Measurements from ENCODE around the gene ISCA2.
A peak's percentile ranks its signal among the peaks of the same experiment; 100 is the strongest.

Gene ISCA2

DNA sequence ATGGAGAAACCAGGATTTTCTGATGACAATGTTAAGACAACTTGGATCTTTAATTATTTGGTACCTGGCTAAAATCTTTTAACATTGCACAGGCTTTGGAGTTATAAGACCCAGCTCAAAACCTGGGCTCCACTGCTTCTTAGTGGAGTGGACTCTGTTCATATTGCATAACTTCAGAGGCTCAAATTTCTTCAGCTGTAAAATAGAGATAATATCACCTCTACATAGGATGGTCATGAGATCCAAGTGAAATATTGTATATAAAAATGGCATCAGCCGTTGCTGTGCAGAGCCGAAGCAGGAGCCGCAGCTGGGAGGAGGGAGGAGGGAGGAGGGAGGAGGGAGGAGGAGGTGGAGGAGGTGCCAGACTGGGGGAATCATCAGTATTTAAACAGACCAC is 11.0 kb upstream of the ISCA2 start:
- Histone ChIP-seq H3K36me3 (ENCODE audit: insufficient read depth, insufficient read length, low read length) (peaks cover 42% of the 10 kb centered on the region), H3K9me3 (ENCODE audit: insufficient read depth, low read length) (no peaks in the 10 kb centered on the region), H3K4me3 (ENCODE audit: insufficient read length, low read depth) (no peak overlapping the region), H3K9ac (ENCODE audit: insufficient read length, low read depth) (no peak overlapping the region), H3K4me1 (ENCODE audit: insufficient read depth, insufficient read length) (no peaks in the 10 kb centered on the region), H3K27me3 (ENCODE audit: insufficient read depth, insufficient read length) (no peaks in the 10 kb centered on the region)
- TF ChIP-seq SUZ12 (IDR thresholded peaks at IDR 0.05; ENCODE audit: extremely low read depth, insufficient read depth, insufficient read length) (no peak), ZNF274 (IDR thresholded peaks at IDR 0.05; ENCODE audit: low read depth, low read length) (no peak), YY1 (IDR thresholded peaks at IDR 0.05; ENCODE audit: insufficient read depth, insufficient read length) (no peak)
- no peak for DNase-seq (ENCODE audit: low read depth, low spot score)

DNA sequence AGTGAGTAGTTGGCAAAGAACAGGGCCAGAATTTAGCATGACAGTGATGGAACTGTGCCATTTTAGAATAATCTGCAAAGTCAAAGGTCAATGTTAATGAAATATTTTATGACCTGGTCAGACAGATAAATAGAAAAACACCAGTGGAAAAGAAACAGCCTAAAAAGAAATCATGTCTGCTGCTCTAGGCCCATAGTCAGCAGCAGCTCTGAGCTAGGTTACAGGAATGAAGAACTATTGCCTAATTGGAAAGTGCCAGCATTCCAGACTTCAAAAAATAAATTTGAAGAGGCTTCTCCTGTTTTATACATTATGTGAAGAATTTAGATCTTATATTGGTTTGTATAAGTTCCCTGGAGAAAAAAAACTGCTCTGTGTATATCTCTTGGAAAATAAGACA is 10.2 kb upstream of the ISCA2 start:
- H3K4me3 ChIP-seq (ENCODE audit: insufficient read length, low read depth): no peak overlapping the region
- no peak overlapping the region for H3K9ac ChIP-seq (ENCODE audit: insufficient read length, low read depth)
- H3K27me3 ChIP-seq (ENCODE audit: insufficient read depth, insufficient read length): no peaks in the 10 kb centered on the region
- no peaks in the 10 kb centered on the region for H3K4me1 ChIP-seq (ENCODE audit: insufficient read depth, insufficient read length)
- H3K36me3 ChIP-seq (ENCODE audit: insufficient read depth, insufficient read length, low read length): peaks cover 46% of the 10 kb centered on the region
- no peaks in the 10 kb centered on the region for H3K9me3 ChIP-seq (ENCODE audit: insufficient read depth, low read length)
- DNase-seq (ENCODE audit: low read depth, low spot score): no peak
- no peak for TF ChIP-seq YY1 (IDR thresholded peaks at IDR 0.05; ENCODE audit: insufficient read depth, insufficient read length)
- no peak for TF ChIP-seq SUZ12 (IDR thresholded peaks at IDR 0.05; ENCODE audit: extremely low read depth, insufficient read depth, insufficient read length)
- no peak for TF ChIP-seq ZNF274 (IDR thresholded peaks at IDR 0.05; ENCODE audit: low read depth, low read length)

DNA sequence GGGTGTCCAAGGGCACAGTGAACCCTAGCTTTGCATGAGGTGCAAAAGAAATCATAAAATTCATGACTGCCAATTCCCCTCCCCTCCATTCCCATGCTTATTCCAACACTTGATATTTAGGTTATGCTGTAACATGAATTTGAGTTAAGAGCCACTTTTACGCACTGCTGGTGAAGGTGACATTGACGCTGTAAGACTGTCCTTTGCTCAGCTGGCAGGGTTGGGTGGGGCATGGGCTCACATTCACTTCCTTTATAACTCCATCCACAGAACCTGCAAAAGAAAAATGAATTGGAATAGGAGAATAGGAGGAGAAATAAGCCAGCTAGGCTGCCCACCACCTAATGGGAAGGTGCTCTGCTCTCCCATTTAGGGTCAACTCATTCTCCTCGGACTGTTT is 7.4 kb upstream of the ISCA2 start:
- Histone ChIP-seq H3K9me3 (ENCODE audit: insufficient read depth, low read length) (no peaks in the 10 kb centered on the region), H3K27me3 (ENCODE audit: insufficient read depth, insufficient read length) (no peaks in the 10 kb centered on the region), H3K36me3 (ENCODE audit: insufficient read depth, insufficient read length, low read length) (peaks cover 37% of the 10 kb centered on the region), H3K4me1 (ENCODE audit: insufficient read depth, insufficient read length) (no peaks in the 10 kb centered on the region), H3K9ac (ENCODE audit: insufficient read length, low read depth) (no peak overlapping the region), H3K4me3 (ENCODE audit: insufficient read length, low read depth) (no peak overlapping the region)
- DNase-seq (ENCODE audit: low read depth, low spot score): no peak
- no peak for TF ChIP-seq YY1 (IDR thresholded peaks at IDR 0.05; ENCODE audit: insufficient read depth, insufficient read length)
- no peak for TF ChIP-seq ZNF274 (IDR thresholded peaks at IDR 0.05; ENCODE audit: low read depth, low read length)
- no peak for TF ChIP-seq SUZ12 (IDR thresholded peaks at IDR 0.05; ENCODE audit: extremely low read depth, insufficient read depth, insufficient read length)

DNA sequence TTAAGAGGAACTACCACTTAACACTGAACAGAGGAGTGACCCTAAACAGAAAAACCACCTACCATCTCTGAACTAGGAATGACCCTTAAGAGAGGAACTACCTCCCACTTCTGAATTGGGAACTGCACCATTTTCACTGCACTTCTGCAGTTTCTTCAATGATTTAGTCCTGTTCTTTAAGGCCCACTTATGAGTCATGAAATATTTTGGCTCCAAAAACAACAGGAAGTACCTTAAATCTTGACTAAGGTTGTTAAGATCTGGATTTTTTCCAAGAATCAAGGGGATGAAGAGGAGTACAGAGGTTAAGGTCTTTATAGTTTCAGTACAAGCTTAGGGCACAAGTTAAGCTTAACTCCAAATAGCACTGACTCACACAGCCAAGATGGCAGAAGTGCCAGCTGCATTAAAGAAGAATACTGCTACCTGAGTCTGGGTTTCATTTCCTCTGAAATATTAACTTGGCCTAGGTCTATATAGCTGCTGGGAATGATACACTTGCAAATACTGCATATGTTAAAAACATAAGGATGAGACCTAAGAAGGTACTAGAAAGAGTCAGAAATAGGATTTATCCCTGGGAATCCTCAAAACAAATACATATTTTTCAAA is 4.7 kb upstream of the ISCA2 start:
- H3K4me3 ChIP-seq (ENCODE audit: insufficient read length, low read depth): no peak overlapping the region
- H3K36me3 ChIP-seq (ENCODE audit: insufficient read depth, insufficient read length, low read length): peaks cover 19% of the 10 kb centered on the region
- no peak for DNase-seq (ENCODE audit: low read depth, low spot score)
- H3K9me3 ChIP-seq (ENCODE audit: insufficient read depth, low read length): no peaks in the 10 kb centered on the region
- TF ChIP-seq ZNF274 (IDR thresholded peaks at IDR 0.05; ENCODE audit: low read depth, low read length) (no peak), YY1 (IDR thresholded peaks at IDR 0.05; ENCODE audit: insufficient read depth, insufficient read length) (no peak), SUZ12 (IDR thresholded peaks at IDR 0.05; ENCODE audit: extremely low read depth, insufficient read depth, insufficient read length) (no peak)
- no peaks in the 10 kb centered on the region for H3K4me1 ChIP-seq (ENCODE audit: insufficient read depth, insufficient read length)
- H3K27me3 ChIP-seq (ENCODE audit: insufficient read depth, insufficient read length): no peaks in the 10 kb centered on the region
- no peak overlapping the region for H3K9ac ChIP-seq (ENCODE audit: insufficient read length, low read depth)

DNA sequence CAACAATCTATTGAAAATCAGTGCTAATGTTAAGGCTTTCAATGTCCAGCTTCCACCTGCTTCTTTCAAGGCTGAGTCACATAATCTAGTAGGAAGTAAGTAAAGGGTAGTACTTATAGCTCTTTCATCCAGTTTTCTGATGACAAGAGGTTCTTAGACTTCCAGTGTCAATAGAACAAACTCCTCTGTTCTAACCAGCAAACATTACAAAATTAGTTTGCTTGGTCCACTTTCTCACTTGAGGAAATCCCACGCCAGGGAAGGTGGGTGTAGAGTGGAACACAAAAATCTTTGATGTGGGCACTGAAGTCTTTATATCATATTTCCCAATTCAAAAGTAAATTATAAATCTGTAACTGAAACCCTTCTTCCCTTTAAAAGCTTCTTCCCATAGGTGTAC is 3.1 kb upstream of the ISCA2 start:
- Histone ChIP-seq H3K36me3 (ENCODE audit: insufficient read depth, insufficient read length, low read length) (peaks cover 19% of the 10 kb centered on the region), H3K9me3 (ENCODE audit: insufficient read depth, low read length) (no peaks in the 10 kb centered on the region), H3K4me3 (ENCODE audit: insufficient read length, low read depth) (no peak overlapping the region), H3K27me3 (ENCODE audit: insufficient read depth, insufficient read length) (no peaks in the 10 kb centered on the region), H3K4me1 (ENCODE audit: insufficient read depth, insufficient read length) (peaks cover 2% of the 10 kb centered on the region), H3K9ac (ENCODE audit: insufficient read length, low read depth) (no peak overlapping the region)
- no peak for TF ChIP-seq ZNF274 (IDR thresholded peaks at IDR 0.05; ENCODE audit: low read depth, low read length)
- TF ChIP-seq YY1 (IDR thresholded peaks at IDR 0.05; ENCODE audit: insufficient read depth, insufficient read length): no peak
- TF ChIP-seq SUZ12 (IDR thresholded peaks at IDR 0.05; ENCODE audit: extremely low read depth, insufficient read depth, insufficient read length): no peak
- DNase-seq (ENCODE audit: low read depth, low spot score): no peak

DNA sequence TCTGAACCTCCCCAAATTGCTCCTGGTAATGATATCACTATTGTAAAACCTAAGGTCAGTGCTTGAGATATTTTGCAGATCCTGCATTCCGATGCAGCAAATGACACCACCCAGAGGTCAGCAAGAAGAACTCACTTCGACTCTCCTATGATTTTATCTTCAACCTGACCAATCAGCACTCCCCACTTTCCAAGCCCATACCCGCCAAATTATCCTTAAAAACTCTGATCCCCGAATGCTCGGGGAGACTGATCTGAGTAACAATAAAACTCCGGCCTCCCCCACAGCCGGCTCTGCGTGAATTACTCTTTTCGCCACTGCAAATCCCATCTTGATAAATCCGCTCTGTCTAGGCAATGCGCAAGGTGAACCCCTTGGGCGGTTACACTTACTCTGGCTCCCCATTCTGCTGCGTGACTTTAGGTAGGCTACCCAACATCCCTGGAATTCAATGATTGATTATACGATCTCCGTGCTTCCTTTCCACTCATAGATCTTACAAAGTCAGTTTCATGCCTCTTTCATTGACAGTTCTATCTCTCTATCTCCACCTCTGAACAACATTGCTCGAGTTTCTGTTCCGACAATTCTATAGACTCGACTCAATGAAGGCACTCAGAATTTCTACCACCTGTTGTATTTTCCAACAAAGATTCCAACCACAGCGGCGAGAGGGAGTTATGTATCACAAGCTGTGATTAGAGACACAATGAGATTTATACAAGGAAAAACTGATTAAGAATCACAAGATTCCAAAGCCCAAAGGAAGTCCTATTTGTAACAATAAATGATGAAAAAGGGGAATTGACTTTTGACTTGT is 1.4 kb upstream of the ISCA2 start:
- peaks cover 2% of the 10 kb centered on the region for H3K4me1 ChIP-seq (ENCODE audit: insufficient read depth, insufficient read length)
- no peak for DNase-seq (ENCODE audit: low read depth, low spot score)

DNA sequence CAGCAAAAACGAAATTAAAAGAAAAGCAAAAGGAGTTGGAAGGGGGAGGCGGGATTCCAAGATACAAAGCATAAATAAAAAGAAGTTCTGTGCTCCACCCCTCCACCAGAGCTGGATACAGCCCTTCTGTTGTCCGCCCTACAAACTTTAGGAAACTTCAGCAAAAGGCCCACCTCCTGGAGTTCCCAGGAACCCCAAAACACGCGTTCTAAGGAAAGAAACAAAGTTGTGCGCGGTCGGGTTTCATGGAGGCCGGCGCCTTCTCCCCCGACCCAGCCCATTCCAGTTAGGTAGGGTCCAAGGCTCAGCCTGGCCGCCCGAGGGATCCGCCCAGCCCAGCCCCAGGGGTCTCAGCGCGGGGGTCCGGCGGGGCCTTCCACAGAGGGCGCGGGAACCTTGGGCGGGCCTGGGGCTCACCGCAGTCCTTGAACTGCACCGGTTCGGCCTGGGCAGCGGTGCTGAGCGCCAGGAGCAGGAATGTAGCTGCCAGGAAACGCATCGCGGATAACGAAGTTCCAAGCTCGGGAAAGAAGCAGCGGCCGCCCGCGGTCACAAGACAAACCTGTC is 706 bp upstream of the ISCA2 start, which contains the start of gene NPC2:
NPC2 (minus strand) TSS at position 530 of the 567 bp plus-strand sequence; CDS start at position 499, 31 bp downstream.
- TF ChIP-seq ZNF274 (IDR thresholded peaks at IDR 0.05; ENCODE audit: low read depth, low read length) (no peak), SUZ12 (IDR thresholded peaks at IDR 0.05; ENCODE audit: extremely low read depth, insufficient read depth, insufficient read length) (no peak), YY1 (IDR thresholded peaks at IDR 0.05; ENCODE audit: insufficient read depth, insufficient read length) (no peak)
- H3K4me1 ChIP-seq (ENCODE audit: insufficient read depth, insufficient read length): peaks cover 2% of the 10 kb centered on the region
- no peak for DNase-seq (ENCODE audit: low read depth, low spot score)

More for the DNA sequence above, 1.4 kb upstream of the ISCA2 start:
- Histone ChIP-seq H3K27me3 (ENCODE audit: insufficient read depth, insufficient read length) (no peaks in the 10 kb centered on the region), H3K4me3 (ENCODE audit: insufficient read length, low read depth) (peak overlapping the region; percentile 56), H3K9ac (ENCODE audit: insufficient read length, low read depth) (peak overlapping the region; percentile 73), H3K36me3 (ENCODE audit: insufficient read depth, insufficient read length, low read length) (peaks cover 25% of the 10 kb centered on the region), H3K9me3 (ENCODE audit: insufficient read depth, low read length) (no peaks in the 10 kb centered on the region)
- no peak for TF ChIP-seq ZNF274 (IDR thresholded peaks at IDR 0.05; ENCODE audit: low read depth, low read length)
- TF ChIP-seq SUZ12 (IDR thresholded peaks at IDR 0.05; ENCODE audit: extremely low read depth, insufficient read depth, insufficient read length): no peak
- TF ChIP-seq YY1 (IDR thresholded peaks at IDR 0.05; ENCODE audit: insufficient read depth, insufficient read length): no peak

More for the DNA sequence above, 706 bp upstream of the ISCA2 start, which contains the start of gene NPC2:
- Histone ChIP-seq H3K4me3 (ENCODE audit: insufficient read length, low read depth) (peak within 1 kb of the TSS; percentile 89), H3K36me3 (ENCODE audit: insufficient read depth, insufficient read length, low read length) (peaks cover 24% of the 10 kb centered on the region), H3K27me3 (ENCODE audit: insufficient read depth, insufficient read length) (no peaks in the 10 kb centered on the region), H3K9ac (ENCODE audit: insufficient read length, low read depth) (peak within 1 kb of the TSS; percentile 97), H3K9me3 (ENCODE audit: insufficient read depth, low read length) (no peaks in the 10 kb centered on the region)

All from NT2/D1 (cell line).